Activated T-cell treated with anti-CD3 and anti-CD28 coated beads, Interleukin-2, amount 50 U/mL, for 1 hour (primary cell): Measurements from ENCODE around the gene MAGEA12.
"Not testable (repeated sequence)": the region's sequence is repeated elsewhere in the genome, so short reads cannot be mapped to it uniquely, and the experiment has no call there.

Experiments used
- DNase-seq: peaks from one replicate; pipeline ENCODE4 v3.0.0-alpha.2; 2020

Gene MAGEA12

GRCh38 chrX:152766562-152766961 is 33.0 kb downstream of the MAGEA12 start:
- not testable (repeated sequence) for DNase-seq

GRCh38 chrX:152769549-152770289 is 36.2 kb downstream of the MAGEA12 start, which contains the start of gene MAGEA6:
TSS of gene MAGEA6 (minus strand) at chrX:152769689. CDS start at chrX:152767650, 2,039 bp downstream.
- DNase-seq = not testable (repeated sequence)

GRCh38 chrX:152787062-152787461 is 53.5 kb downstream of the MAGEA12 start:
- not testable (repeated sequence) for DNase-seq
